LNCAP (cell line): ENCODE data around the gene CABP4.

ENCODE experiments used
- CTCF ChIP-seq: fragments of 450-650 bp; IDR thresholded peaks from 2 replicates; pipeline ENCODE4 v1.5.1; 2017; ENCODE audit warnings: mild to moderate bottlenecking

Gene CABP4

GRCh38 chr11:67416416-67417335 lies 38.5 kb upstream of the CABP4 start:
- no peak for TF ChIP-seq CTCF

DNA sequence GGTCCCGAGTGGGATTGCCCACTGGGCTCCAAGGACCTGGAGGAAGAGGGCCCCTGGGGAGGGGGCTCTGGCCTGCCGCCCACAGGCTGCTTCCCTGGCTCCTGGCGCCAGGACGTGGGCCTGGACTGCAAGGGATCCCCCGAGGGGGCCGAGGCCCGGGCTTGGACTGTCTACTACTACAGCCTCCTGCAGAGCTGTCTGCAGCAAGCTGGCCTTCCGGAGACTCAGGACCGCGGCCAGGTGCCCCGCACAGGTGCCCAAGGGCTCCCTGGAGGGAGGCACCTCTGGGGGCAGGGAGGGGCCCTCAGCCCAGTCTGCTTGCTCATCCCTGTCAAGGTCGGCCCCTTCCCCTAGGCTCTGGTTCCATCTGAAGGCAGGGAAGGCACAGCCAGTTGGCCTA lies 37.7 kb upstream of the CABP4 start:
- TF ChIP-seq CTCF: no peak

DNA sequence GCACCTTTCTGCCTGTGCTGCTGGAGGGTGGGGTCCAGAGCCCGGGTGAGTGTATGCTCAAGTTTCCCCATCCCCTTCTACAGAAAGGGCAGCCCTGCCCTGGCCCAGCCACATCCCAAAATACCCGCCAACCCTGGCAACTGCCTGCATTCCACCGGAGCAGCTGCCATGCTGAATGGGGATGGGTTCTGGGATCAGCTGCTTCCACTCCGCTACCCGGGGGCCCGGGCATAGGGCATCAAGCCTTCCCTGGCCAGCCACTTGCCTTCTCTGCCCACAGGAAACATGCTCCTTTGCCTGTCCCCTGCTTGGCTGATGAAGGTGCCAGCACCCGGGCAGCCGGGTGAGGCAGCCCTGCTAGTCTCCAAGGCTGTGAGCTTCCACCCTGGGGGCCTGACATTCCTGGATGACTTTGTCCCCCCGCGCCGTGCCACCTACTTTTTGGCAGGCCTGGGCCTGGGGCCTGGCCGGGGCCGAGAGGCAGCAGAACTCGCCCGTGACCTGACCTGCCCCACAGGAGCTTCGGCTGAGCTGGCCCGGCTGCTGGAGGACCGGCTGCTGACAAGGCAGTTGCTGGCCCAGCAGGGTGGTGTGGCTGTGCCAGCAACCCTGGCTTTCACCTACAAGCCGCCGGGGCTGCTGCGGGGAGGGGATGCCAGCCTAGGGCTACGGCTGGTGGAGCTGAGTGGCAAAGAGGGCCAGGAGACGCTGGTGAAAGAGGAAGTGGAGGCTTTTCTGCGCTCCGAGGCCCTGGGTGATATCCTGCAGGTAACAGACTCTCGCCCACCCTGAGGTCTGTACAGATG lies 36.5 kb upstream of the CABP4 start:
- no peak for TF ChIP-seq CTCF

GRCh38 chr11:67419325-67420049 lies 35.7 kb upstream of the CABP4 start:
- no peak for TF ChIP-seq CTCF

DNA sequence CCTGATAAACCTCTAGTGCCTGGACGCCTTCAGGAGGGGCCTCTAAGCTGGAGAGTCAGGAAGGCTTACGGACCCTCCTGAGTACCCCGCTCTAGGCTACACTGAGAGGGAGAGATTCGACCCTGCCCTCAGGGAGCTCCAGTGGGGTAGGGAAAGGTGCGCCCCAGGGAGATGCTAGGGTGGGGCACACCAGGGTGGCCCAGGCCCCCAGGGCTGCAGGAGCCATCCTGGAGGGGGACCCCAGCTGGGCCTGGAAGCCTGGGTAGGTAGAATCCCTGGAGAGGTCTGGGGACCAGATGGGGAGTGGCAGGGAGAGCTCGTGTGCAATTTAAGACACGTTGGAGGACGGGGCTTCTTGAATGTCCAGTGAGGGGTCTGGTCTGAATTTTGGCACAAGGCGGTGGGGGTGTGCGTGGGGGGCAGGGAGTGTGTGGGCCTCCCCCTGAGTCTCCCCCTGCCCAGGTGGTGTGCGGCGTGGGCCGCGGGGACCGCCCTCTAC lies 35.0 kb upstream of the CABP4 start:
- TF ChIP-seq CTCF: no peak

DNA sequence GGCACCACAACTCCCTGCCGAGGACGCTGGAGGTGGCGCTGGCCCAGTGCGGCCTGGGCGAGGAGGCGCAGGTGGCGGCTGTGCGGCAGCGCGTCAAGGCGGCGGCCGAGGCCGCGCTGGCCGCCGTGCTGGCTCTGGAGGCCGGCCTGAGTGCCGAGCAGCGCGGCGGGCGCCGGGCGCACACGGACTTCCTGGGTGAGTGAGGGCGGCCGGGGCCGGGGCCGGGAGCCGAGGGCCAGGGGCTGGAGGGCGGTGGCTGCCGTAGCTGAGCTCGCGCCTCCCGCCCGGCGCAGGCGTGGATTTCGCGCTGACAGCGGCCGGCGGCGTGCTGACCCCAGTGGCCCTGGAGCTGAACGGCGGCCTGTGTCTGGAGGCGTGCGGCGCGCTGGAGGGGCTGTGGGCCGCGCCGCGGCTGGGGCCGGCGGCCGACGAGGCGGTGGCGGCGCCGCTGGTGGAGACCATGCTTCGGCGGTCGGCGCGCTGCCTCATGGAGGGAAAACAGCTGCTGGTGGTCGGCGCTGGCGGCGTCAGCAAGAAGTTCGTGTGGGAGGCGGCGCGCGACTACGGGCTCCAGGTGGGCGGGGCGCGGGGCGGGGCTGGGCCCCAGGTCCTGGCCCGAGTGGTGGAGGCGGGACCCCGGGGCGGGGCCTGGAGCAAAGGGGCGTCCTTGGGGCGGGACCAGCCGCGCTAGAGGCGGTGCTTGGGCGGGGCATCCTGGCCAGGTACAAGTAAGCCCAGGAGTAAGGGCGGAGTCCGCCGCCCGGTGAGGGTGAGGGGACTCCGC lies 34.3 kb upstream of the CABP4 start:
- TF ChIP-seq CTCF: no peak
